Measurements from ENCODE around the gene VAPB.
"Not testable (repeated sequence)": the region's sequence is repeated elsewhere in the genome, so short reads cannot be mapped to it uniquely, and the experiment has no call there.

The VAPB gene

DNA sequence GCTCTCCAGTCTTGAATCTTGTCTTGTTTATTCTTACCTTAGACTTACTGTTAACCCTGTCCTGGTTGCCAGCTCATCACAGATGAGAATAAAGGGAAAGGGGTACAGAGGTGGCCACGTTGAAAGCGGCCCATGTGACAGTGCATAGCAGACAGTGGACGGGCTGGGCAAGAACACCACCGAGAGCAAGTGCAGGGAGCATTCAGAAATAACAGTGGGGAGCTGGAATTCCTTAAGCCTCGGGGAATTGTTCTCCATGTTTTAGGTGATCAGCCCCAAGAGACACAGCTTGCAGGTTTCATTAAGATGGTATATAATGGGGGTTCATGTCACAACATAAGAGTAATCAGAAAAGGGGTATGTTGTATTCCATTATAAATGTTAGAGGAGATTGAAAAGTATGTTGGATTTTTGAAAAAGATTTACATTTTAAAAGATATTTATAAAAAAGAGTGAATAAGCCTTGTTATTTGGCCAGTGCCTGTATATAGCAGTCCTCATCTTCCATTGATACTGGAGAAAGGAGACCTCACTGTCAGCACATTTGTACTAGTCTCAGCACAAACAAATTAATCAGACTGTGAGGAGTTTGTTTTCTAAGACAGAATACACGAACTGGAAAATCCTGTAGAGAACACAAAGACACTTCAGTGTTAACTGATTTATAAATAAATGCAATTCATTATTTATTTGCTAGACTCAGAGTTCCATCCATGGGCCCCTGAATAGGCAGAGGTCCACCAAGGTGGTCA is 35.4 kb downstream of the VAPB start:
- TF ChIP-seq, protein P1, sequence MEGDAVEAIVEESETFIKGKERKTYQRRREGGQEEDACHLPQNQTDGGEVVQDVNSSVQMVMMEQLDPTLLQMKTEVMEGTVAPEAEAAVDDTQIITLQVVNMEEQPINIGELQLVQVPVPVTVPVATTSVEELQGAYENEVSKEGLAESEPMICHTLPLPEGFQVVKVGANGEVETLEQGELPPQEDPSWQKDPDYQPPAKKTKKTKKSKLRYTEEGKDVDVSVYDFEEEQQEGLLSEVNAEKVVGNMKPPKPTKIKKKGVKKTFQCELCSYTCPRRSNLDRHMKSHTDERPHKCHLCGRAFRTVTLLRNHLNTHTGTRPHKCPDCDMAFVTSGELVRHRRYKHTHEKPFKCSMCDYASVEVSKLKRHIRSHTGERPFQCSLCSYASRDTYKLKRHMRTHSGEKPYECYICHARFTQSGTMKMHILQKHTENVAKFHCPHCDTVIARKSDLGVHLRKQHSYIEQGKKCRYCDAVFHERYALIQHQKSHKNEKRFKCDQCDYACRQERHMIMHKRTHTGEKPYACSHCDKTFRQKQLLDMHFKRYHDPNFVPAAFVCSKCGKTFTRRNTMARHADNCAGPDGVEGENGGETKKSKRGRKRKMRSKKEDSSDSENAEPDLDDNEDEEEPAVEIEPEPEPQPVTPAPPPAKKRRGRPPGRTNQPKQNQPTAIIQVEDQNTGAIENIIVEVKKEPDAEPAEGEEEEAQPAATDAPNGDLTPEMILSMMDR (IDR thresholded peaks at IDR 0.05; ENCODE audit: low read depth, low read length, missing control alignments) = no peak
- DNase-seq (ENCODE audit: extremely low read depth, low read depth) = no peak
- no peak overlapping the region for H3K4me3 ChIP-seq (replicated peaks; ENCODE audit: low read depth, low read length)

DNA sequence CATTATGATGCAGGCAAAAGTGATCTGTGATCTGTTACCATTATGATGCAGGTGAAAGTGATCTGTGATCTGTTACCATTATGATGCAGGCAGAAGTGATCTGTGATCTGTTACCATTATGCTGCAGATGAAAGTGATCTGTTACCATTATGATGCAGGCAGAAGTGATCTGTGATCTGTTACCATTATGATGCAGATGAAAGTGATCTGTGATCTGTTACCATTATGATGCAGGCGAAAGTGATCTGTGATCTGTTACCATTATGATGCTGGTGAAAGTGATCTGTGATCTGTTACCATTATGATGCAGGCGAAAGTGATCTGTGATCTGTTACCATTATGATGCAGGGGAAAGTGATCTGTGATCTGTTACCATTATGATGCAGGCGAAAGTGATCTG is 38.5 kb downstream of the VAPB start:
- not testable (repeated sequence) for DNase-seq (ENCODE audit: extremely low read depth, low read depth); H3K4me3 ChIP-seq (replicated peaks; ENCODE audit: low read depth, low read length)

DNA sequence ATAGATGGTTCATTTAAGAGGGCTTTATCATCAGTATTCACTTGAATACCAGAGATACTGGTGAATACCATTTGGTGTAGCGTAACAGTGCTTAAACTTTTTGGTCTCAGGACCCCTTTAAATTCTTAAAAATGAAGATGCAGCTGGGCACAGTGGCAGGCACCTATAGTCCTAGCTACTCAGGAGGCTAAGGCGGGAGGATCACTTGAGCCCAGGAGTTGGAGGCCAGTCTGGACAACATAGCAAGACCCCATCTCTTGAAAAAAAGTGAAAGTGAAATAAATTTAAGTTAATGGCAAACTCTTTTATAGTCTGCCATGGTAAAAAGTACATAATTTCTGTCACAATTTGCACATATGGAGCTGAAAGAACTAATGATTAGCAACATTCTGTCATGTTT is 39.3 kb downstream of the VAPB start:
- DNase-seq (ENCODE audit: extremely low read depth, low read depth) = no peak
- H3K4me3 ChIP-seq (replicated peaks; ENCODE audit: low read depth, low read length) = no peak overlapping the region
- TF ChIP-seq, protein P1 (IDR thresholded peaks at IDR 0.05; ENCODE audit: low read depth, low read length, missing control alignments) = no peak

DNA sequence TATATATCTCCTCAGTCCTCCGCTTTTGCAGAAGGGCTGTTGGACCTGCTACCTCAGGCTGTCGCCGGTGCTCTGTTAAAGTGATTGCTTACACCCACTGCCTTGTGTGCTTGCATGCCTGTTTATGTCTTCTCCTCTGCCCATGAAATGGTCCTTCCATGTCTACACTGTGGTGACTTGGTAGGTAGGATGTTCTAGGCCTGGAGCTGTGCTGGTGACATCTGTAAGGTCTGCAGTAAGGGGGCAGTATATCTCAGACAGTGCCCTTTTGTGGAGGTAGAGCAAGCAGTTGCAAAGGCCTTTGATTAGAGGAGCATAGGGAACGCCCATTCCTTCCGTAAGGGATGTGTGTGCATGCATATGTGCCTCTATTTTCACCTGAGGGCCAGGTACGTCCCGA is 40.3 kb downstream of the VAPB start:
- TF ChIP-seq, protein P1 (IDR thresholded peaks at IDR 0.05; ENCODE audit: low read depth, low read length, missing control alignments) = no peak
- no peak overlapping the region for H3K4me3 ChIP-seq (replicated peaks; ENCODE audit: low read depth, low read length)
- DNase-seq (ENCODE audit: extremely low read depth, low read depth) = no peak

DNA sequence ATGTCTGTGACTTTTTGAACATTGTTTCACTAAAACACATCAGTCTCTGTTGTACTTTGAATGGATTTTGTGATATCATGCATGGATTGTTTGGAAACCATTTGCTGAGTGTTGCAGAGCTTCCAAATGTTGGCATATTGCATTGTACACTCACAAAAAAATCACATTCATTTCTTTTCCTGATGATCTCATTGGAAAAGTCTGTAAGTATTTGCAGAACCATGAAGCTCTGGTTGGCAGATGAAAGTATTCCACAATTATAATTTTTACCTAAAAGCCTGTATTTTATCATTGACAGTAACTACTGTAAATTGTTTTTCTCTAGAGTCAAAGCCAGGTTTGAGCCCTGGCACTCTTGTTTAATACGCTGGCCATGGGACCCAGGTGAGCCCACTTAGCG is 42.1 kb downstream of the VAPB start:
- TF ChIP-seq, protein P1 (IDR thresholded peaks at IDR 0.05; ENCODE audit: low read depth, low read length, missing control alignments) = no peak
- H3K4me3 ChIP-seq (replicated peaks; ENCODE audit: low read depth, low read length) = no peak overlapping the region
- no peak for DNase-seq (ENCODE audit: extremely low read depth, low read depth)

DNA sequence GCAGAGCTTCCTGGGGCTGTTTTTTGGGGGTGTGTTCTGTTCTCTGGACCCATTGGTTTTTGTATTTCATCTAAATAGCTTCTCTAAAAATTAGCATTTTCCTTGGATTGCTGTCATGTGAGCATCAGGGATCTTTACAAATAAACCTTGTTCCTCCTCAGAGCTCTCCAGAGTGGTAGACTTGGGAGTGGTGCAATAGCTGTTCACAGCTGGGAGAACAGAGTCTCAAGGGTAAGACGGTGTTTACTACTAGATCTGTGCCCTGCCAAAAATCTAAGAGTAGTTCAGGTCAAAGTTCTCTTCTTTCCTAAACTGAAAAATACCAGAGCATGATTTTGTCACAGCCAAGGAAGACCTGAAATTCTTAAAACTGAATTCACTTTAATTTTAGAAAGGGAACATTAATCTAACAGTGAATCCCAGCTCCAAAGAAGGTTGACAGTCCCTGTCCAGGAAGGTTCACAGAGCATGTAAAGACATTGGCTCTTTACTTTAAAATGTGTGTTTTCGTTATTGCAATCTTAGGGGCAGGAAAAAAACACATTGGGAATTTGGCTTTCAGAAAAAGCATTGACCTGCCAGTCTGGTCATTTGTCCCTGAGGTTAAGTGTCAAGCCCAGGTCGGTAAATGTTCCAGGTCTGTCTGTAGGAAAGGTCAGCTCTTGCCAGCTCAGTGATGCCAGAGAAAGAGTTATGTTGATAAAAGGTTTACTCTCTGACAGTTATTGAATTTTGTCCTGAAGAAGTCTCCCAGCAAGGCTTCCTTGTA is 43.3 kb downstream of the VAPB start:
- TF ChIP-seq, protein P1 (IDR thresholded peaks at IDR 0.05; ENCODE audit: low read depth, low read length, missing control alignments) = no peak
- H3K4me3 ChIP-seq (replicated peaks; ENCODE audit: low read depth, low read length) = no peak overlapping the region
- DNase-seq (ENCODE audit: extremely low read depth, low read depth) = no peak

DNA sequence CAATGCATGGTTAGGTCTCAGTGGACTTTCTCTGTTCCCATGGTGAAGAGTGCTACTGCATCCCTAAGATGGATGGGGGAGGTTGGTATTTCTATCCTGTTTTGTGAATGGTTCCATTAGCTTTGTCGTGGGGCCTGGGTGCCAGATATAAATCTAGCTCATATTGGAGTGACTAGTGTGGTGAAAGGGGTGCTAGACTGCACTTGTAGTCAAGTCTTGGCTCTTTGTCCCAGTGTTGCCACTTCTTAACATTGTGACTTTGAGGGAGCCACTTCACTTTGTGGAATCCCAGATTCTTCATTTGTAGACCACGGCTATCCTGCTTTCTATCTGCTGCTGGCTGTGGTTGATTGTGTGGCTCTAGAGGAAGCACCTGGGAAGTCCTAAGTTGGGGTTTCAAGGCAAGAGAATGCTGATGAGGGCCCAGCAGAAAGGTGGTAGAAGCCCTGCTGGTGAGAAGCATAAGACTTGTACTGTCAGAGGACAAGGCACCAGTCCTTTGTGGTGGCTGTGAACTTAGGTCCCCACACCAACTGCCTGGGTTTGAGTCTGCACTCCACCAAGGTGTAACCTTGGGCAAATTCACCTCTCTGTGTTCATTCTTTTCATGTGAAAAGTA is 44.1 kb downstream of the VAPB start:
- H3K4me3 ChIP-seq (replicated peaks; ENCODE audit: low read depth, low read length) = no peak overlapping the region
- TF ChIP-seq, protein P1 (IDR thresholded peaks at IDR 0.05; ENCODE audit: low read depth, low read length, missing control alignments) = no peak
- no peak for DNase-seq (ENCODE audit: extremely low read depth, low read depth)

Measured in HFF-Myc (cell line).